NCI-H2107 treated with DMSO at 0.1 percent for 48 hours (cell line): ENCODE measurements around the gene TREH.
A peak's percentile ranks its signal among the peaks of the same experiment; 100 is the strongest.
"Not testable (repeated sequence)": the region's sequence is repeated elsewhere in the genome, so short reads cannot be mapped to it uniquely, and the experiment has no call there.

ENCODE experiments used
- DNase-seq: peaks from one replicate; lab custom pipeline; 2025; ENCODE audit not compliant: unreplicated experiment; lab: John Stamatoyannopoulos, UW

Gene TREH

DNA sequence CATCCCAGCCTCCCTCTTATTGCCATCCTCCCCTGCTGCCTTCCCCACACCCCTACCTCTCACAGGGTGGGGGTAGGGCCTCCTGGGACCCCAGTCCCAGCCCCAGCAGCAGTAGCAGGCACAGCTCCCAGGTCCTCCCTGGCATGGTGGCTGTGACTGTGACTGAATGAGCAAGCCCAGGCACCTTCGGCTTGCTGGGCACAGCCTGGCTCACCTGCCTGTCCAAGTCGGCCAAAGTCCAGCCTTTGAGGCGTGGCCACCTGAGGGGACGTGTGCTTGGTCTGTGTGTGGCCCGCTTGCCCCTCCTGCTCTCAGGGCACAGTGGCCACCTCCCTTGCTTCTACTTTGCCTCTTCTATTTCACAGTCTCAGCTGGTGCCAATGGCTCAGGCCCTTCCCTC lies at the start of gene TREH:
TSS of gene TREH (minus strand) at position 168 of the 400 bp plus-strand sequence. CDS start at position 145, 23 bp downstream.
- no peak for DNase-seq

DNA sequence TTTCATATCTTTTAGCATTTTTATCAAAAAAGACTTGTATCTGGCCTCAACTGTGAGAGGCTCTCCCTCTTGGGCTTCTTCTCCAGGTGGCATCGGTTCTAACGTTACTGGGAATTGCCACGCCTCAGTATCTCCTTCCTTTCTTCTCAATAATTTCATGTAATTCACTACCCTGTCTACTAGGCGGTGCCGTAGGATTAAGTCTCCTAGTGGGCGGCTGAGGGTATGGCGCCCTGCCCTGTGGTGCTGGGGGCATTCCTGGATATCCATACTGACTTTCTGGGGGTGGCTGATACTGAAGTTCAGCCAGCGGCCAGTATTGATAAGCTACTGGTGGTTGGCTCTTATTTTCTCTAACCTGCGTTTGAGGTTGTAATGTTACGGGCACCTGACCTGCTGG lies 48.7 kb upstream of the TREH start:
- DNase-seq: not testable (repeated sequence)

DNA sequence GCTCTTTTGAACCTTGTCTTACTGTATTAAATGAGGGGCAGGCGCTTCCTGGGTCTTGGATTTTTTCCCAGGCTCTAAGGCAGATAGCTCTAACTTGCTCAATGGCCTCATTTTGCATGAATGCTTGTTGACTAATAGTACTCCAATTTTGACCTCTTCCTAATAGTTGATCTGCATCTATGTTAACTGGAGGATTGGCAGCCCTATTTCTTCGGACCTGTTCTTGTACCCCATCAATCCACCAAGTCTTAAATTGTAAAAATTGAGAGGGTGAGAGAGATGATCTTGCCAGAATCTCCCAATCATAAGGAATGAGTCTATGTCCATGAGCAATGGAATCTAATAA lies 48.2 kb upstream of the TREH start:
- DNase-seq: not testable (repeated sequence)

DNA sequence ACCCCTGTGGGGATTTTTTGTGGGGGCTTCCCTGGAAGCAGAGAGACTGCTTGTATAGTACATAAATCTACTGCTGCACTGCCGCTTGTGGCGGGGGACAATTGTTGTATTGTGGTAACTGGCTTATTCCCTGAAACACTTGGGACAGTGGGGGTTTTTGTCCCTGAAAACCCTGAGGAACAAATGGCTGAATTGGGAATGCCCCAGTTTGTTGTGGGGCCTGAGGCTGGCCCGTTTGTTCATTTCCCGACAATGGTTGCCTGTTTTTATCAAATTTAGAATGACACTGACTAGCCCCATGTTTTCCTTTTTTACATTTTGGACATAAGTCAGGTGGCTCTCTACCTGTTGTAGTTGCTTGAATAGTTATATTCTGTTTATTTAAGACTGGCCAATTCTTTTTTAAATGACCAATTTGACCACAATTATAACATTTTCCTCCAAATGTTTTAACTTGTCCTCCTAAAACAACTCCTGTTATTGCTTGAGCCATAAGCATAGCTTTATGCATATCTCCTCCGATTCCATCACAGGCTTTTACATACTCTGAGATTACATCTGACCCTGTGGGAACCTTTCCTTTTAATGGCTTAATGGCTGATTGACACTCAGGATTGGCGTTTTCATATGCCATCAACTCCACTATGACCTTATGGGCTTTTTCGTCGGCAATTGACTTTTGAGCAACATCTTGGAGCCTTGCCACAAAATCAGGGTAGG lies 47.7 kb upstream of the TREH start:
- DNase-seq: not testable (repeated sequence)

- DNase-seq: not testable (repeated sequence)
These were observed 42.1 kb upstream of the TREH start for GRCh38 chr11:118721478-118722015.

- not testable (repeated sequence) for DNase-seq
These were observed 41.3 kb upstream of the TREH start for GRCh38 chr11:118720740-118721139.

- DNase-seq: not testable (repeated sequence)
These were observed 40.6 kb upstream of the TREH start for GRCh38 chr11:118720078-118720477.

DNA sequence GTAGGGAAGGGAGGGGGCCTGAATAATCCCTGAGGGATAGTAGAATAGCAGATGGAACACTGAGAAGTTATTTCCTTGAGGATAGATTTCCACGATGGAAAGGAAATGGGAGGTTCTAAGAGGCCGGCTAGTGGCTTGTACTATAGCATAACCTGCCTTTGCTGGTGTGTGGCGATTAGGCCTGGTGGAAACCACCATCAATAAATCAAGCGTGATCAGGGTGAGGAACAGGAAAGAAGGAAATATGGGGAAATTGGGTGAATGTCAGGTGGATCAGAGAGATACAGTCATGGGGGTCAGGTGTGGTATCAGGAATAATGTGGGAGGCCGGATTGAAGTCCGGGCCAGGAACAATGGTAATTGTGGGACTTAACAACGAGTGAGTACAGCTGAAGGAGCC lies 39.1 kb upstream of the TREH start:
- DNase-seq: not testable (repeated sequence)

DNA sequence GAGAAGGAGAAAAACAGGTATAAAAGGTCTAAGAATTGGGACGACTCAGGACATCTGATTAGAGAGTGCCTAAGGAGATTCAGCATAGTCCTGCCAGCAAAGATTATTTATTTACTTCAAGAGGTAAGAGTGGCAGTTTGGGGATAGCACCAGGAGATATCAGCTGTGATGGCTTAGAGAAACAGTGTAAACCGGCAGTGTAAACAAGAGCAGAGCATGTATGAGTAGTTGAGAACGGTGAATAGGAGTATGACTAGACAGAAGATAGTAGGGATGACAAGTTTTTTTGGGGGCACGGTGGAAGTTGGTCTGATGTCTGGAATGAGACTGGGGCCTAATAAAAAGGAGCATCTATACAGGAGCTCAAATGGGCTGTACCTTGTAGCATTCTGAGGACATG lies 38.3 kb upstream of the TREH start:
- DNase-seq: not testable (repeated sequence)

- DNase-seq: not testable (repeated sequence)
These were observed 37.8 kb upstream of the TREH start for GRCh38 chr11:118717221-118717620.

GRCh38 chr11:118715837-118716260 lies 36.4 kb upstream of the TREH start:
- peak; percentile 25 for DNase-seq

GRCh38 chr11:118715245-118715831 lies 35.9 kb upstream of the TREH start:
- DNase-seq: no peak

DNA sequence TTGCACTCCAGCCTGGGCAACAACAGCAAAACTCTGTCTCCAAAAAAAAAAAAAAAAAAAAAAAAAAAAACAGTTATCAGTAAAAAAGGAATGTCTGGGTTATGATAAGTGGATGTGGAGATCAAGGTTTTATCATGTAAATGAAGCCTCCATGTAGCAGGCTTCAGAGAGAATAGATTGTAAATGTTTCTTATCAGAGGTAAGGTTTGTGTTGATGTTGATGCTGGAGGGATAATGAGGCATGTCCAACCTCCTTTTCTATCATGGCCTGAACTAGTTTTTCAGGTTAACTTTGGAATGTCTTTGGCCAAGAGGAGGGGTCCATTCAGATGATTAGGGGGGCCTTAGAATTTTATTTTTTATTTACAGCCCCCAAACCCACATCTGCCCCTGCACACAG lies 35.4 kb upstream of the TREH start:
- no peak for DNase-seq

DNA sequence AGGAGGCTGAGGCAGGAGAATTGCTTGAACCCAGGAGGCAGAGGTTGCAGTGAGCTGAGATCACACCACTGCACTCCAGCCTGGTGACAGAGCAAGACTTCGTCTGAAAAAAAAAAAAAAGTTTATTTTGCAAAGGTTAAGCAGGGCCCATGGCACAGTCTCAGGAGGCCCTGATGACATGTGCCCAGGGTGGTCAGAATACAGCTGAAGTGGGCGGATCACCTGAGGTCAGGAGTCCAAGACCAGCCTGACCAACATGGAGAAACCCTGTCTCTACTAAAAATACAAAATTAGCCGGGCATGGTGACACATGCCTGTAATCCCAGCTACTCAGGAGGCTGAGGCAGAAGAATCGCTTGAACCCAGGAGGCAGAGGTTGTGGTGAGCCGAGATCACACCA lies 35.0 kb upstream of the TREH start:
- DNase-seq: not testable (repeated sequence)

- no peak for DNase-seq
These were observed 28.8 kb upstream of the TREH start for GRCh38 chr11:118708296-118708695.

GRCh38 chr11:118706546-118706825 lies 27.0 kb upstream of the TREH start:
- DNase-seq: no peak

DNA sequence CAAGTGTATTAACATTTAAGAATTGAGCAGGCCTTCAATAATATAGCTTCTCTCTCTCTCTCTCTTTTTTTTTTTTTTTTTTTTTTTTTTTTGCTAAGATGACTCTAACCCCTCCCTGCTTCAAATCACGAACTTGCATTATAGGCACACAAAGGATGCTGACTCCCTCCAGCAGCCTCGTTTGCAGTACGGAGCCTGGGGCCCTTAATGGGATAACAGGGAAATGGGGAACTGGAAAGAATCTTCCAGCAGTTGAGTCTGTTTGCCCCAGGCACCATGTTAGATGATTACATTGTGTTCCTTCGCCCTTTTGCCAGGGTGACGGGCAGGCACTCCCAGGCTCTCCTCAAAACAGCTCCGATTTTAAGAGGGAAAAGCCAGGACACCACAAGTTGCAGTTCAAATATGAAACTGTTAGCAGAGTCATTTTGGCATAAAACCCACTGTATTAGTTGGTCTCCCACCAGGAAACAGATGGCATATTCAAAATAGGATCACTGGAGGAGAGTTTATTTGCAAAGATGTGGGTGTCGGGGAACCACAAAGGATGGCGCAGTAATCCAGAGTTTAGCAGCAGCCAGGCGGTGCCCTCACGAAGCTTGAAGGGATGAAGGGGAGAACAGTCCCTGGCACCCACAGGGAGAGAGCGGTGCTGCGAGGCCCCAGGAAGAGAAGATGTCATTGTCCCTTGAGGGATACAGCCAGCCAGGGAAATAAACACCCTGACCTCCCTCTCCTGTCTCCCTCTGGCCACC lies 26.5 kb upstream of the TREH start:
- DNase-seq: no peak

GRCh38 chr11:118705111-118705741 lies 25.8 kb upstream of the TREH start:
- no peak for DNase-seq

- no peak for DNase-seq
These were observed 24.2 kb upstream of the TREH start for GRCh38 chr11:118703563-118704106.

DNA sequence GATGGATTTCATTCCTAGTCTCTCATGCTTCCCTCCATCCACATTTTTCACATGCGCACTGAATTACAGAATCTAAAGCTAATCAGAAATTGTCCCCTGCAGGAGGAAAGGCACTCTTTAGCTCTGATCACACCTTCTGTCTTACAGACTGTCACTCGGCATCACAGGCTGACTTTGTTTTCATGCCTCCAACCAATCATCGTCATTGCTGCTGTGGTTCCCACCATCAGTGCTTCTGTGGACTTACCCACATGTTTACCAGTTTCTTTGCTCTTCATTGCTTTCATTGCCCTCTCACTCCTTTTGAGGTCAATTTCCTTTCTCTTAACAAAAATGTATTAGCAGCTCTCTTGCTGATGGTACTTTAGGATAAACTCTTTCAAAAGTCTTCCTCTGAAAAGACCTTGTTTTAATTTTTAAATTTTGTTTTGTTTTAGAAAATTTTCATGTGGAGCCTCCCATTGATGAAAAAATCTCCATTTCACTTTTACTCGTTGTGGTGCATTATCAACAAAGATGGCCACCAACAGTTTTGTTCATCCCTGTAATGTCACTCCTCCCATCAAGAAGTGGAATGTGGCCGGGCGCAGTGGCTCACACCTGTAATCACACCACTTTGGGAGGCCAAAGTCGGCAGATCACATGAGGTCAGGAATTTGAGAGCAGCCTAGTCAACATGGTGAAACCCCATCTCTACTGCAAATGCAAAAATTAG lies 20.2 kb upstream of the TREH start:
- DNase-seq: no peak

GRCh38 chr11:118697346-118697745 lies 17.9 kb upstream of the TREH start:
- no peak for DNase-seq
